GM21786 (cell line): ENCODE measurements around the gene UBTFL1.
"Not testable (repeated sequence)": the region's sequence is repeated elsewhere in the genome, so short reads cannot be mapped to it uniquely, and the experiment has no call there.

Experiments
- ATAC-seq: cut with Tn5 transposase; IDR thresholded peaks from one replicate; pipeline ENCODE4 v1.9.1; 2021; ENCODE audit not compliant: unreplicated experiment

The UBTFL1 gene

GRCh38 chr11:90085650-90086049, at the start of gene UBTFL1:
UBTFL1 (plus strand) TSS chr11:90085950; CDS start chr11:90085950, 0 bp downstream.
- not testable (repeated sequence) for ATAC-seq

- not testable (repeated sequence) for ATAC-seq
Measured at GRCh38 chr11:90051591-90052209, 34.0 kb upstream of the UBTFL1 start.

- ATAC-seq = not testable (repeated sequence)
Measured at GRCh38 chr11:90052311-90052710, 33.4 kb upstream of the UBTFL1 start.

- ATAC-seq = not testable (repeated sequence)
Measured at GRCh38 chr11:90053545-90053944, 32.2 kb upstream of the UBTFL1 start.

- ATAC-seq = not testable (repeated sequence)
Measured at GRCh38 chr11:90088731-90089130, 3.0 kb downstream of the UBTFL1 start.

- ATAC-seq = not testable (repeated sequence)
Measured at GRCh38 chr11:90095230-90095924, 9.6 kb downstream of the UBTFL1 start.

- ATAC-seq = not testable (repeated sequence)
Measured at GRCh38 chr11:90098261-90098660, 12.5 kb downstream of the UBTFL1 start.

- no peak for ATAC-seq
Measured at GRCh38 chr11:90100431-90100830, 14.7 kb downstream of the UBTFL1 start.

GRCh38 chr11:90113541-90113940, 27.8 kb downstream of the UBTFL1 start:
- no peak for ATAC-seq

- no peak for ATAC-seq
Measured at GRCh38 chr11:90120191-90120590, 34.4 kb downstream of the UBTFL1 start.

- ATAC-seq = no peak
Measured at GRCh38 chr11:90124371-90124770, 38.6 kb downstream of the UBTFL1 start.

GRCh38 chr11:90124946-90125345, 39.2 kb downstream of the UBTFL1 start:
- no peak for ATAC-seq

- ATAC-seq = no peak
Measured at GRCh38 chr11:90133560-90134477, 48.1 kb downstream of the UBTFL1 start.

GRCh38 chr11:90134478-90135003, 48.8 kb downstream of the UBTFL1 start, which contains the start of gene NAALAD2:
NAALAD2 (plus strand) TSS chr11:90134663; CDS start chr11:90134759, 96 bp downstream.
- ATAC-seq = peak; percentile 91

- no peak for ATAC-seq
Measured at GRCh38 chr11:90135016-90135415, 49.3 kb downstream of the UBTFL1 start.
